Cardiac fibroblast (primary cell): ENCODE results near the gene FCF1.

Experiments
- DNase-seq, 2 donors: peaks; one replicate each; pipeline versions ENCODE4 v3.0.0 to v3.0.0-alpha.2; 2010; ENCODE audit warnings: low read depth in 2 of 2
- H3K4me3 ChIP-seq, 2 donors: replicated peaks in 1 of 2; 1 replicate in 1 of 2; 2 replicates in 1 of 2; pipeline ENCODE4 v1.5.1; 2011; ENCODE audit warnings: low read depth in 2 of 2, low read length in 2 of 2, mild to moderate bottlenecking in 2 of 2, moderate library complexity in 1 of 2
- CTCF ChIP-seq: IDR thresholded peaks from one replicate; pipeline ENCODE4 v1.5.1; 2011; ENCODE audit warnings: low read depth, mild to moderate bottlenecking, low read length, inconsistent platforms

The FCF1 gene

GRCh38 chr14:74710480-74710879, 2.5 kb upstream of the FCF1 start:
- DNase-seq = no peak
- no peak for TF ChIP-seq CTCF
- H3K4me3 ChIP-seq = no peak overlapping the region

- no peak for DNase-seq
- H3K4me3 ChIP-seq = peak overlapping the region in 1 of 2 donors; percentile 91
- no peak for TF ChIP-seq CTCF
These were observed 1.3 kb upstream of the FCF1 start for GRCh38 chr14:74711651-74712050.

- DNase-seq = no peak
- H3K4me3 ChIP-seq = peak overlapping the region; percentile 81 to 91
- TF ChIP-seq CTCF = no peak
These were observed 421 bp downstream of the FCF1 start for GRCh38 chr14:74713395-74713735.

- TF ChIP-seq CTCF = no peak
- DNase-seq = peak; percentile 15 to 49
- no peak overlapping the region for H3K4me3 ChIP-seq
These were observed 7.6 kb downstream of the FCF1 start for GRCh38 chr14:74720526-74720925.

GRCh38 chr14:74723134-74723533, 10.2 kb downstream of the FCF1 start:
- no peak for TF ChIP-seq CTCF
- no peak for DNase-seq

GRCh38 chr14:74732387-74732786, 19.4 kb downstream of the FCF1 start:
- H3K4me3 ChIP-seq = no peak overlapping the region
- DNase-seq = no peak
- TF ChIP-seq CTCF = no peak

More at GRCh38 chr14:74723134-74723533, 10.2 kb downstream of the FCF1 start:
- H3K4me3 ChIP-seq = no peak overlapping the region

DNA sequence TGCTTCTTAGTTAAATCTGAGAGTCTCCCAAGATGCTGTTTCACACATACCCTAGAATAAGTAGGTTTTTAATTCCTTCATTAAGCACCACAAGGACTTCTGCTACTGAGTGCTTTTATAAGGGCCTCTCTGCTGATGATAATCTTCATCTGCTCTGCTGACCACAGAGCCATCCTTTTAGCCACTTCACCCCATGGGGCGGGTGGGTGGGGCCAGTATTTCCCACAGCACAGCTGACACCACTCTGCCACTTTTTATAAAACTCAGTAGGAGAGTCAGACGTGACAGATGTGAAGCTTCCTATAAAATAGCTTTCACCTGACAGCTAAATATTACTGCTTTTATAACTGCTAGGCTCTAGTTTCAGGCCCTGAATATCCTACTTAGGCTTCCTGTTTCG, 20.3 kb downstream of the FCF1 start:
- TF ChIP-seq CTCF = no peak
- H3K4me3 ChIP-seq = no peak overlapping the region
- DNase-seq = no peak
